Activated T-cell treated with anti-CD3 and anti-CD28 coated beads for 4 hours (primary cell): Measurements from ENCODE around the gene SAMD13.

Experiments used
- DNase-seq: peaks from one replicate; pipeline ENCODE4 v3.0.0-alpha.2; 2020

The SAMD13 gene

GRCh38 chr1:84347932-84348555 lies 46.5 kb downstream of the SAMD13 start:
- DNase-seq, result no peak

- no peak for DNase-seq
These were observed 47.3 kb downstream of the SAMD13 start for GRCh38 chr1:84348759-84349158.

DNA sequence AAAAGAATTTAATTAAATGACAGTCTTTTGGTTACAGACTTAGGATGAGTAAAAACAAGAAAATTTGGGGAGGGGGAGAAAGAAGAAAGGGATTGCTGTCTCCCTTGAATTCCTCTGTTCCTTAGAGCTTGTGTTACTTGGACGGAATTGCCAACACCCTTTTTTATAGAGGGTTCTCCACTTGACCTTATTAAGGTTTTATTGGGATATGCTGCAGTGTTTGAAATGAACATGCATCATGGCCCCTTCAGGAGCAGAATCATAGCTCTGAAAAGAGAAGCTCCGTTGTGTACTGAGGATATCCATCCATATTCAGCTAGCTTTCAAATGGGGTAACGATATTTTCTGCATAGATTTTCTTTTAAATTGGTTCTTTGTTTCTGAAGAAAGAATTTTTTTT lies 48.6 kb downstream of the SAMD13 start:
- DNase-seq, result no peak

DNA sequence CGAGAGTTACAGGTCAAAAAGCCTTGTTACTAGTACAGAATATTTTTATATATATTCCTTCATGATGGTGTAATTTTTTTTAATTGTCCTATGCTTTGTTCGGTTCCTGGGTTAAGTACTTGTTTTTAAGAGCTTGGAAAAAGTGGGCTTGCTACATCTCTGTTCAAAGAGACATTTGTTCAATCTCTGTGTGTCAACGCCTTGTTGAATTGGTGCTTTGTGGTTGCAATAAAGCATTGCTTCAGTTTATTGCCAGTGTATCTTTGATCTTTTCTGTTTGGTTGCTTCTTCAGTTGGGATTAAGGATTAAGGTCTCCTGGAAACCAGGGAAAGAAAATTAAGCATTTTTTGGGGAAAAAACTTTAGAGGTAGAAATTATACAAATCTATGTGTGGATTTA lies 49.0 kb downstream of the SAMD13 start:
- DNase-seq, result no peak

DNA sequence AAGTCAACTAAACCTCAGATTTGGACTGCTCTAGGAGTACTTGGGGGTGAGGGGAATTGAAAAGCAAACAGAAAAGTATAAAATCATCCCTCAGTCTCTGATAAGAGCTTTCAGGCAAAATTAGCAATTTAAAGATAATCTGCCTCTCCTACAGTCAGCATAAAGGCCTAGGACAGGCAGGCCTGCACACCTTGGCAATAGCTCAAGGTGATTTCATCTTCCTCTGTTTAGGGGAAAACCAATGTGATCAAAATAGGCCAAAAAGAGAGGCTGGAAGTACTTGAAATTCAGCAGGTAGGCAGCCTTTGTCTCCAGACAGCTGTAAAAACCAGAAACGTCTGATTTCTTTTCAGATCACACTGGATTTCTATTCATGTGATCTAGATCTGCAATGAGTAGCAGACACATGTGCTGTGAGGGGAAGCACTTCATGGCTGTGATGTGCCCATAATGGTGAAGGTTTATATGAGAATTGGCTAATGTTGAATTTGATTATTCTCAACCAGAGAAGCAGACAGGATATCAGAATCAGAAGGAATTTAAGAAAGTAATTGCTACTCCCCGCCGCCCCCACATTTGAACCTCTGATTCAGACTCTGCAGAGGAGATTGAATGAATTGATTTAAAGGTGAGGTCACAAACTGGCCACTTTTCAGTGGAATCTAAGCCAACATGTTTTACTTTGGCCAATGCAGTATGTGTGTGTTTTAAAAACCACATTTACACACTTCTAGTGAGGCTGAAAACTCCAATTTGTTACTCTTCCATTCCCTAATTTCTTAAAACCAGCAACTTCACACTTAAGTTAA lies 51.0 kb downstream of the SAMD13 start:
- DNase-seq, result no peak

DNA sequence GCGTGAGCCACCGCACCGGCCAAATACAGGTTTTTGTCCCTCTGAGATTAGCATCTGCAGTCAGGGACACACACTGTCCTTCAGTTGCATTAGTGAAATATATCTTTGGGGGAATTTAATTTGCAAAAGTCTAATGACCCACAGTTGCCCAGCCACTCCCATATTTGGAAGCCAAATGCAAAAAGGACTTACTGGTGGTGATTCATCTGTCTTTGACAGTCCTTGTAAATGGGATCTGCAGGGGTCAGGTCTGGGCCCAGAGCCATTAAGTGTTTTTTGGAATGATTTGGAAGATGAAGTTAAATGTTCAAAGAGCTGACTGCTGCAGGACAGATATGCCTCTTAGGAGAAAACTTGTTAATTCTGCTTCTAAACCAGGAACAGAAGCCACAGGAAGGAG lies 52.2 kb downstream of the SAMD13 start:
- no peak for DNase-seq

DNA sequence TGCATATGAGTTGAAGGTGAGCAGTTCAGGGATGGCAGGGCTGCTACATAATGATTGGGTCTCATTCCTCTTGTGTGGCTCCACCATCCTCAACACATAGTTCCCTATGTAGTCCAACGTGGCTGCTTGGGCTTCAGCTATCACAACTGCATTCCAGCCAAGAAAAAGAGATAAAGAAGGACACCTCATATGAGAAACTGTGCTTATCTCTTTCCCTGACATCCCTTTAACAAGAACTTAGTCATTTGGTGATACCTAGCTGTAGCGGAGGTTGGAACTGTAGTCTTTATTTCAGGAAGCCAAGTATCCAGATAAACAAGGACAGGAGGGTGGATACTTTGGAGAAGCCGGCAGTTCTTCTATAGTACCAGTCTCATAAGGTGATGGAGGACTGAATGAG lies 54.0 kb downstream of the SAMD13 start:
- DNase-seq, result no peak

DNA sequence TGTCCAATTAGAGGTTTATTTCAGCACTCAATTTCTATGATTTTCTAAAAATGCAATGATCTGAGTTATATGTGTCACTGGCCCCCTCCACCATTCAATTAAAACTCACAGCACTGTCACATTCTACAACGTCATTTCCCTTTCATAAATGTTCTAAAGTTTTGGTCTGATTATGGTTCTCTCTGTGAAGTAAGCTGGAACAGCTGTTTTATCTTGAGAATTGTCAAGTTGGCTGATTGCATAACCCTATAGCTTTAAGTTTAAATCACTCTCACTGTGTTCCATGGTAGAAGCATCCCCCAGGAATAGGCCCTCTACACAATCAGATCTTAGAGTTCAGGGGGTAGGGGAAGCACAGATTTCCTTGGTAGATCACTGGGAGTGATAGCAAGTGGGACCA lies 55.4 kb downstream of the SAMD13 start:
- no peak for DNase-seq

DNA sequence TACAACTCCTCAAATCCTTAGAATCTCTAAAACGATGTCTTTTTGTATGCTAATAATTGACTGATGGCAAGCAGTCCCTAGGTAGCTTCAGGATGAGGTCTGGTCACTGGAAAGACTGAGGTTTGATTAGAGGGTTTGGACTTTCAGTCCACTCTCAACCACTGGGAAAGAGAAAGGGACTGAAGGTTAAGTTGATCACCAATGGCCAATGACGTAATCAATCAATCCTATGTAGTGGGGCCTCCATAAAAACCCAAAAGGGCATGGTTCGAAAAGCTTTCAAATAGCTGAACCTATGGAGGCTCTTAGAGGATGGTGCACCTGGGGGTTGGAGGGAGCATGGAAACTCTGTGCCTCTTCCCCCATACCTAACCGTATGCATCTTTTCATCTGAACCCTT lies 57.2 kb downstream of the SAMD13 start:
- no peak for DNase-seq

DNA sequence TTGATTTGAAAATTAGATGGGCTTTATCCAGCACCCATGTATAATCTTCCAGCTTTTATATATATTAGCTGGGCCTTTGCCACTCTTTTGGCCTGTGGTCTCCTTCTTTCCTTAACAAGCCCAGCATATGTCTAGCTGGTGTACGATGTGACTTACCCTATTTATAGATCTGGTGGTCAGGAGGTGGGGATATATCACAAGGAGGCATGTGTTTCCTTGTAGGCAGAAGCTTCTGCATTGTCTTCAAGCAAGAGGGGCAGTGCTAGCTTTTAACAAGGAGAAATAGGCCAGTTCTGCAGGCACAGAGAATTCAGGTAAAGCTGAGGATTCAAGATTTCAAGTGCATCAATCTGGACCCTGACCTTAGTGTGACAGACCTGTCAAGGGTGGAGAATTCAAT lies 58.8 kb downstream of the SAMD13 start:
- DNase-seq, result no peak

DNA sequence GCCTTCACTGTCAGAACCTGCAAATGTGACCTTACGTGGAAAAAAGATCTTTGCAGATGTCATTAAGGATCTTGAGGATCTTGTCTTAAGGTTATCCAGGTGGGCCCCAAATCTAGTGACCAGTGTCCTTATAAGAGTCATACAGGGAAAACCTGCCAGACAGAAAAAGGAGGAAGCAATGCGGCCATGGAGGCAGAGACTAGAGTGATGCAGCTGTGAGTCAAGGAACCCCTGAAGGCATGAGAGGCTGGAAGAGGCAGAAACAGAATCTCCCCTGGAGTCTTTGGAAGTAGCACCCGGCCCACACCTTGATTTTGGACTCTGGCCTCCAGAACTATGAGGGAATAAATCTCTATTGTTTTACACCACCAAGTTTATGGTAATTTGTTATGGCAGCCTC lies 60.3 kb downstream of the SAMD13 start:
- no peak for DNase-seq

GRCh38 chr1:84363019-84363418 lies 61.5 kb downstream of the SAMD13 start:
- no peak for DNase-seq

- no peak for DNase-seq
These were observed 62.1 kb downstream of the SAMD13 start for GRCh38 chr1:84363622-84364021.

GRCh38 chr1:84365225-84366221 lies 64.0 kb downstream of the SAMD13 start:
- no peak for DNase-seq

GRCh38 chr1:84366786-84367185 lies 65.3 kb downstream of the SAMD13 start:
- no peak for DNase-seq

DNA sequence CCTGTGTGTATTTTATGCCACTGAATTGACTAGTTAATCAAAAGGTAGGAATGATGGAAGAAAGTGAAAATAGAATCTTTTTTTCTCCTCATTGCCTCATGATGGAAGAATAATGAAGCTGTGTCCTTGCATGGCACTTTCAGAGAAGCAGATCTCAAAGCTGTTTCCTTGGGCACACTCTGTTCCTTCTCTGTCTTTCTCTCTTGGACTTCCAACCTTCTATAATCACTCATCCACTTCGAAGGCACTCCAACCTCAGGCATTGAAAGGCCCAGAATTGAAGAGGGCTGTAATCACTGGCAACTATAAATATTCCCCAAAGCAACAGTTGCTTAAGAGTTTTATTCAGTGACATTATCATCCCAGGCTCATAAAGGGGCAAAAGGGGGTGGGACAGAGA lies 65.7 kb downstream of the SAMD13 start:
- no peak for DNase-seq

DNA sequence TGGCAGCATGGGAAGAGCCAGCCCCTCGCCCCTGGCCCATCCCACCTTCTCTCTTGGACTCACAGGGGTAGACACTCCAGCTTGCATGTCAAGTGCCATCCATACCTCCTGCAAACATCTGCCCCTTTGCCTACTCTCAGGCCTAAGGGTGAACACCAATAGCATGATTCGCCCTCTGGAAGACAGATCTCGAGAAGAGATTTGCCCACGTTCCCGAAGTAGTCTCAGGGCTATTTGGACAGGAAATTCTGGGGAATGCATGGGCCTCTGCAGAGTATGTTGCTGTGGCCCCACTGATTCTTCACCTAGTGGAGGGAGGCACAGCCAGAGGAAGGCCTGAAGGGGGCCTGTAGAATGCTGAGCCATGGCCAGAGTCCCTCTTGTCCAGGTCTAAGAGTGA lies 66.9 kb downstream of the SAMD13 start:
- DNase-seq, result no peak

DNA sequence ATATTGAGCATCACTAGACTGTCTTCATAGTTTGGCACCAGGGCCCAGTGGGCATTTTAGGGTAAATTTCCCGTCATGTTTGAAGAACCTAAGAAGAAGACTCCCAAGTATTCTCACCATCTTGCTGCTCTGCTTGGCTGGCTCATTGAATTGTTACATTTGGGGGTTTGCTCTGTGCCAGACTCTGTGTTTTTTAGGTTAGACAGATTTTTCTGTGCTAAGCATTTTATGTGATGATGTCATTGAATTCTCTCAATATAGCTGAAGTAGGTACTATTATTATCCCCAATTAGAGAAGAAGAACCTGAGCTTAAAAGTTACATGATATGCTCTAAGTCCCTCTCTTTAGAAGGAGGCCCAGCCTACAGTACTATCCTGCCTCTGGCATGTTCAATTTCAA lies 68.8 kb downstream of the SAMD13 start:
- no peak for DNase-seq

DNA sequence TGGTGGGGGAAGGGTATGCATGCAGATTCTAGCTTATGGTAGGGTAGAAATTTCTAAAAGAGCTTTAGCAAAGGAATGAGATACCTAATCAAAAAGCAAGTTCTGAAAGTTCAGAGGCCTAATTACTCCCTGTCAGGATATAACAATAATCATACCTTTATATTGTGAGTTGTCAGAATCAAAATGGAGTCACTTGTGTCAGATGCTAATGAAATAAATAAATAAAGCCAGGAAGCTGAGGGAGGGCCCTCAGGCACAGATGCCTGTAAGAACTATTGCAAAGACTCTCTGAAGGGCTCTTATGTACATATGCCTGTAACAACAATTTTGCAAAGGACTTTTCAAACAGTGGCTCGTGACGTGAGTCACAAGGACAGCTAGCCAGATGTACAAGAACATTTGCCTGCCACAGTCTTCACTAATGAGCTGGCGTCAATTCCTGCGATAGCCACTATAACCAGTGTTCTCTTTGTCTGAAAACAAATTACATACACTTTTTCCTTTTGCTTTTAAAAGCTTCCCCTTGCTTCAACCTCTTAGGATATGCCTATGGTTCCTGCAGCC lies 69.4 kb downstream of the SAMD13 start:
- no peak for DNase-seq

DNA sequence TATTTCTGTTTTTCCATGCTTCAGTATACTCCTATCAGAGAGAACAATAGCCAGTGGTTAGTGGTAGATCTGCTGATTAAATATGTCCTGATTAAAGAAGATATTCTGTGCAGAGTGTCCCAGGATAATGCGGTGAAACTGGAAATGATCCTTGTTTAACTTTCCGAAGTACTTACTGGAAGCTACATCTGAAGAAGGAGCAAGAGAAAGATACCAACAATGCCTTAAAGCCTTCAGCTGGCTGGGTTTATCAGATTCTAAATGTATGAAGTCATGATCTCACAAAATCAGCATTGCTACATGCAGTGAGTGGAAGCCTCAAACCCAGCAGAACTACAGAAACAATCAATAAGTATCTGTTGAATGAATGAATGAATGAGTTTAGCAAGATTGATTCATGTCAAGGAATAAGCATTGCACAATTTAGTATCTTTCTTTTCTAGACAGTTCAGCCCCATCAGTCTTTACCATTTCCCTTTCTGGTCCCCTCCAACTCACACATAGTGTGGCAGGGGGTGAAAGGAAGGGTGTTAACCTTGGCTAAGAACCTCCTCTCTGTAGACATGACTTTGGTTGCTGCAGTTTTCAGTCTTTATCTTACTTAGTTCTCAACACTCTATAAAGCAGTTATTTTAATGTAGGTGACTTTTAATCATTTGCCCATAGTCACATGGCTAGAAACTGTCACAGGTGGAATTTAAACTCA lies 72.1 kb downstream of the SAMD13 start:
- no peak for DNase-seq

- no peak for DNase-seq
These were observed 73.6 kb downstream of the SAMD13 start for GRCh38 chr1:84374991-84375696.
